Astrocyte (in vitro differentiated cells and primary cell): Measurements from ENCODE around the gene SLC9A7.

Experiments used
- EZH2 ChIP-seq: IDR thresholded peaks from 2 replicates; pipeline ENCODE4 v1.6.1; 2012; ENCODE audit warnings: mild to moderate bottlenecking, low read length, inconsistent platforms; ENCODE audit not compliant: insufficient read depth
- TF ChIP-seq, protein P1 (sequence below): IDR thresholded peaks from 2 replicates; pipeline ENCODE4 v1.5.1; 2011; ENCODE audit warnings: low read depth, mild to moderate bottlenecking, inconsistent platforms, low read length, moderate library complexity; ENCODE audit not compliant: insufficient read depth

DNA sequence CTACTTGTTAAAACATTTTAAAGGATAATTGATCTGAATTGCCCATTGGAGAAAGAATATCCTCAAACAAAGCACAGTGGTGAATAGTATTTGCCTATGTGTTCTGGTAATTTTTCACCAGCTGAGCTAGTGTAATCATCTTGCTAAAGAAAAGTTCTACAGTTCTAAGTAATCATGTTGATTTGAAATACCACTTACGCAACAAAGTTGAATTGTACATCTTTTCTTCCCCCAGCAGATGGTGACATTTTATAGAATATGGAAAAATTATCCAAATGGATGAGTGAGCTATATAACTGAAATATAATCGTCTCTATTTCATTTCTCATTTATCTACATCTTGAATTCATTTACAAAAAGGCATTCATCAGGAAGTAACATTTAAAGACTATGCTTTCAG lies 204.0 kb downstream of the SLC9A7 start:
- TF ChIP-seq, protein P1, sequence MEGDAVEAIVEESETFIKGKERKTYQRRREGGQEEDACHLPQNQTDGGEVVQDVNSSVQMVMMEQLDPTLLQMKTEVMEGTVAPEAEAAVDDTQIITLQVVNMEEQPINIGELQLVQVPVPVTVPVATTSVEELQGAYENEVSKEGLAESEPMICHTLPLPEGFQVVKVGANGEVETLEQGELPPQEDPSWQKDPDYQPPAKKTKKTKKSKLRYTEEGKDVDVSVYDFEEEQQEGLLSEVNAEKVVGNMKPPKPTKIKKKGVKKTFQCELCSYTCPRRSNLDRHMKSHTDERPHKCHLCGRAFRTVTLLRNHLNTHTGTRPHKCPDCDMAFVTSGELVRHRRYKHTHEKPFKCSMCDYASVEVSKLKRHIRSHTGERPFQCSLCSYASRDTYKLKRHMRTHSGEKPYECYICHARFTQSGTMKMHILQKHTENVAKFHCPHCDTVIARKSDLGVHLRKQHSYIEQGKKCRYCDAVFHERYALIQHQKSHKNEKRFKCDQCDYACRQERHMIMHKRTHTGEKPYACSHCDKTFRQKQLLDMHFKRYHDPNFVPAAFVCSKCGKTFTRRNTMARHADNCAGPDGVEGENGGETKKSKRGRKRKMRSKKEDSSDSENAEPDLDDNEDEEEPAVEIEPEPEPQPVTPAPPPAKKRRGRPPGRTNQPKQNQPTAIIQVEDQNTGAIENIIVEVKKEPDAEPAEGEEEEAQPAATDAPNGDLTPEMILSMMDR: peak; percentile 27
- no peak for TF ChIP-seq EZH2
